Naive B cell (primary cell): Measurements from ENCODE around the gene ZNRF1. TPM values are rescaled to one million over a fixed set of nuclear protein-coding genes. Genes with fewer than 3 reads are reported as not detected.
A peak's percentile ranks its signal among the peaks of the same experiment; 100 is the strongest.

Experiments used
- ATAC-seq, 2 donors: fragments of 150-1000 bp; cut with Tn5 transposase; 2 replicates each; pipeline ENCODE4 v1.10.0; 2021; ENCODE audit warnings: low read depth in 2 of 2, mild to moderate bottlenecking in 2 of 2, moderate library complexity in 2 of 2
- DNase-seq: peaks from one replicate; pipeline ENCODE4 v3.0.0; 2022
- H3K27ac Mint-ChIP-seq, 6 donors: one replicate each; pipeline ENCODE4 v1.8.0; 2020 to 2022; ENCODE audit warnings: mild to moderate bottlenecking in 6 of 6, mixed read lengths in 6 of 6, moderate library complexity in 5 of 6, inconsistent platforms in 2 of 6
- H3K27me3 Mint-ChIP-seq, 3 donors: one replicate each; pipeline ENCODE4 v1.8.0; 2021 to 2022; ENCODE audit warnings: mixed read lengths in 3 of 3, mild to moderate bottlenecking in 1 of 3
- H3K36me3 Mint-ChIP-seq, 2 donors: one replicate each; pipeline ENCODE4 v1.8.0; 2020 to 2022; ENCODE audit warnings: mixed read lengths in 2 of 2, inconsistent platforms in 1 of 2, mild to moderate bottlenecking in 1 of 2
- H3K4me1 Mint-ChIP-seq, 3 donors: one replicate each; pipeline ENCODE4 v1.8.0; 2020 to 2022; ENCODE audit warnings: mixed read lengths in 3 of 3, inconsistent platforms in 1 of 3, mild to moderate bottlenecking in 1 of 3, moderate library complexity in 1 of 3
- H3K4me3 Mint-ChIP-seq, 8 donors: one replicate each; pipeline ENCODE4 v1.8.0; 2020 to 2022; ENCODE audit warnings: mild to moderate bottlenecking in 8 of 8, mixed read lengths in 8 of 8, moderate library complexity in 8 of 8, inconsistent platforms in 2 of 8
- H3K9me3 Mint-ChIP-seq, 7 donors: one replicate each; pipeline ENCODE4 v1.8.0; 2020 to 2022; ENCODE audit warnings: mixed read lengths in 7 of 7, mild to moderate bottlenecking in 5 of 7, inconsistent platforms in 2 of 7, moderate library complexity in 1 of 7
- polyA plus RNA-seq, 6 donors: library from polyadenylated mRNA; unstranded; fragments of 300-500 nt; fragmentation: Illumina TruSeq; gene quantifications; one replicate each; pipeline ENCODE4 v1.2.3, GENCODE V29; 2021; ENCODE audit warnings: low read depth in 6 of 6

Gene ZNRF1
- polyA plus RNA-seq, 6 donors from 2014 or later: 1.1 TPM; not detected in 5

GRCh38 chr16:75072239-75072947 lies 73.6 kb downstream of the ZNRF1 start:
- H3K9me3 Mint-ChIP-seq: peaks cover 0 to 1% (median 0%) of the 10 kb centered on the region in 7 donors
- no peak for ATAC-seq
- no peak for DNase-seq
- H3K27me3 Mint-ChIP-seq: peaks cover 29 to 63% (median 59%) of the 10 kb centered on the region in 3 donors
- H3K4me3 Mint-ChIP-seq: peak overlapping the region in 1 of 8 donors; percentile 36
- no peak overlapping the region for H3K27ac Mint-ChIP-seq
- no peaks in the 10 kb centered on the region for H3K36me3 Mint-ChIP-seq
- H3K4me1 Mint-ChIP-seq: peaks cover 26 to 34% (median 31%) of the 10 kb centered on the region in 3 donors

GRCh38 chr16:75073545-75074303 lies 74.9 kb downstream of the ZNRF1 start:
- H3K4me1 Mint-ChIP-seq: peaks cover 30 to 34% (median 31%) of the 10 kb centered on the region in 3 donors
- peak overlapping the region in 3 of 8 donors; percentile 5 to 55 (median 29) for H3K4me3 Mint-ChIP-seq
- no peaks in the 10 kb centered on the region for H3K36me3 Mint-ChIP-seq
- H3K27me3 Mint-ChIP-seq: peaks cover 40 to 67% (median 58%) of the 10 kb centered on the region in 3 donors
- ATAC-seq: no peak
- peaks cover 0 to 1% (median 0%) of the 10 kb centered on the region in 7 donors for H3K9me3 Mint-ChIP-seq
- no peak for DNase-seq
- H3K27ac Mint-ChIP-seq: no peak overlapping the region

- no peak for ATAC-seq
- DNase-seq: no peak
- Mint-ChIP-seq H3K27ac (no peak overlapping the region), H3K4me1 (peaks cover 30 to 34% (median 31%) of the 10 kb centered on the region in 3 donors), H3K27me3 (peaks cover 44 to 71% (median 57%) of the 10 kb centered on the region in 3 donors), H3K36me3 (no peaks in the 10 kb centered on the region), H3K9me3 (peaks cover 0 to 1% (median 0%) of the 10 kb centered on the region in 7 donors), H3K4me3 (peak overlapping the region in 4 of 8 donors; percentile 5 to 74 (median 41))
Measured at GRCh38 chr16:75074304-75074793, 75.5 kb downstream of the ZNRF1 start.

GRCh38 chr16:75074920-75075687 lies 76.3 kb downstream of the ZNRF1 start:
- H3K36me3 Mint-ChIP-seq: no peaks in the 10 kb centered on the region
- H3K4me3 Mint-ChIP-seq: peak overlapping the region in 7 of 8 donors; percentile 47 to 77 (median 69)
- ATAC-seq (peak; percentile 99), DNase-seq (peak; percentile 75)
- H3K9me3 Mint-ChIP-seq: peaks cover 0 to 1% (median 0%) of the 10 kb centered on the region in 7 donors
- peak overlapping the region in 3 of 6 donors; percentile 35 to 64 (median 61) for H3K27ac Mint-ChIP-seq
- peaks cover 30 to 34% (median 31%) of the 10 kb centered on the region in 3 donors for H3K4me1 Mint-ChIP-seq
- peaks cover 36 to 71% (median 50%) of the 10 kb centered on the region in 3 donors for H3K27me3 Mint-ChIP-seq

GRCh38 chr16:75075688-75076268 lies 77.0 kb downstream of the ZNRF1 start:
- DNase-seq: peak; percentile 7
- Mint-ChIP-seq H3K27me3 (peaks cover 35 to 71% (median 48%) of the 10 kb centered on the region in 3 donors), H3K4me3 (peak overlapping the region in 7 of 8 donors; percentile 47 to 77 (median 69)), H3K9me3 (peaks cover 0 to 1% (median 0%) of the 10 kb centered on the region in 7 donors), H3K4me1 (peaks cover 30 to 38% (median 35%) of the 10 kb centered on the region in 3 donors), H3K36me3 (no peaks in the 10 kb centered on the region), H3K27ac (peak overlapping the region in 3 of 6 donors; percentile 64 to 81 (median 64))
- no peak for ATAC-seq

- Mint-ChIP-seq H3K9me3 (peaks cover 0 to 2% (median 0%) of the 10 kb centered on the region in 7 donors), H3K27ac (no peak overlapping the region), H3K4me1 (peaks cover 29 to 44% (median 39%) of the 10 kb centered on the region in 3 donors), H3K36me3 (no peaks in the 10 kb centered on the region), H3K27me3 (peaks cover 54 to 85% (median 58%) of the 10 kb centered on the region in 3 donors), H3K4me3 (peak overlapping the region in 1 of 8 donors; percentile 44)
- ATAC-seq: no peak
- DNase-seq: no peak
Measured at GRCh38 chr16:75078886-75079285, 80.1 kb downstream of the ZNRF1 start.

GRCh38 chr16:75079346-75079926 lies 80.6 kb downstream of the ZNRF1 start:
- H3K4me3 Mint-ChIP-seq: no peak overlapping the region
- ATAC-seq: no peak
- peaks cover 24 to 38% (median 34%) of the 10 kb centered on the region in 3 donors for H3K4me1 Mint-ChIP-seq
- no peak overlapping the region for H3K27ac Mint-ChIP-seq
- peaks cover 0 to 2% (median 0%) of the 10 kb centered on the region in 7 donors for H3K9me3 Mint-ChIP-seq
- peaks cover 55 to 86% (median 64%) of the 10 kb centered on the region in 3 donors for H3K27me3 Mint-ChIP-seq
- no peaks in the 10 kb centered on the region for H3K36me3 Mint-ChIP-seq
- DNase-seq: no peak

GRCh38 chr16:75080205-75081029 lies 81.6 kb downstream of the ZNRF1 start:
- Mint-ChIP-seq H3K4me1 (peaks cover 23 to 31% (median 29%) of the 10 kb centered on the region in 3 donors), H3K9me3 (peaks cover 0 to 2% (median 1%) of the 10 kb centered on the region in 7 donors), H3K27me3 (peaks cover 62 to 94% (median 64%) of the 10 kb centered on the region in 3 donors), H3K27ac (no peak overlapping the region), H3K36me3 (peaks cover 0 to under 1% of the 10 kb centered on the region in 2 donors), H3K4me3 (peak overlapping the region in 2 of 8 donors; percentile 2 to 27)
- no peak for DNase-seq
- ATAC-seq: no peak

GRCh38 chr16:75081179-75081859 lies 82.5 kb downstream of the ZNRF1 start:
- Mint-ChIP-seq H3K9me3 (peaks cover 0 to 10% (median 4%) of the 10 kb centered on the region in 7 donors), H3K4me1 (peaks cover 18 to 22% (median 20%) of the 10 kb centered on the region in 3 donors), H3K27ac (peak overlapping the region in 1 of 6 donors; percentile 66), H3K27me3 (peaks cover 66 to 93% (median 69%) of the 10 kb centered on the region in 3 donors), H3K4me3 (peak overlapping the region in 3 of 8 donors; percentile 32 to 40 (median 39)), H3K36me3 (peaks cover 0 to 10% of the 10 kb centered on the region in 2 donors)
- peak; percentile 78 to 84 for ATAC-seq
- DNase-seq: peak; percentile 46

GRCh38 chr16:75083813-75084212 lies 85.0 kb downstream of the ZNRF1 start:
- H3K36me3 Mint-ChIP-seq: peaks cover 0 to 12% of the 10 kb centered on the region in 2 donors
- peaks cover 0 to 12% (median 4%) of the 10 kb centered on the region in 7 donors for H3K9me3 Mint-ChIP-seq
- no peak overlapping the region for H3K4me3 Mint-ChIP-seq
- H3K27ac Mint-ChIP-seq: peak overlapping the region in 1 of 6 donors; percentile 12
- DNase-seq (no peak), ATAC-seq (no peak)
- H3K4me1 Mint-ChIP-seq: peaks cover 13 to 18% (median 13%) of the 10 kb centered on the region in 3 donors
- peaks cover 66 to 79% (median 69%) of the 10 kb centered on the region in 3 donors for H3K27me3 Mint-ChIP-seq

- H3K27ac Mint-ChIP-seq: peak overlapping the region in 1 of 6 donors; percentile 47
- peaks cover 61 to 66% (median 63%) of the 10 kb centered on the region in 3 donors for H3K27me3 Mint-ChIP-seq
- peaks cover 0 to 12% of the 10 kb centered on the region in 2 donors for H3K36me3 Mint-ChIP-seq
Measured at GRCh38 chr16:75085556-75085955, 86.7 kb downstream of the ZNRF1 start.

More at GRCh38 chr16:75085556-75085955, 86.7 kb downstream of the ZNRF1 start:
- no peak for ATAC-seq
- H3K4me3 Mint-ChIP-seq: no peak overlapping the region
- DNase-seq: no peak
- peaks cover 0 to 12% (median 4%) of the 10 kb centered on the region in 7 donors for H3K9me3 Mint-ChIP-seq
- H3K4me1 Mint-ChIP-seq: peaks cover 12 to 16% (median 13%) of the 10 kb centered on the region in 3 donors
